HG03159 (cell line): ENCODE measurements around the gene MTFP1.
"Not testable (repeated sequence)": the region's sequence is repeated elsewhere in the genome, so short reads cannot be mapped to it uniquely, and the experiment has no call there.

Experiments used
- ATAC-seq: cut with Tn5 transposase; IDR thresholded peaks from one replicate; pipeline ENCODE4 v1.9.1; 2021; ENCODE audit warnings: mild to moderate bottlenecking, moderate library complexity; ENCODE audit not compliant: unreplicated experiment

The MTFP1 gene

GRCh38 chr22:30452861-30453260 lies 27.3 kb downstream of the MTFP1 start:
- ATAC-seq = no peak

- no peak for ATAC-seq
Measured at GRCh38 chr22:30453731-30454510, 28.4 kb downstream of the MTFP1 start.

GRCh38 chr22:30455075-30455840 lies 29.7 kb downstream of the MTFP1 start:
- no peak for ATAC-seq

GRCh38 chr22:30457981-30458380 lies 32.4 kb downstream of the MTFP1 start:
- ATAC-seq = no peak

- ATAC-seq = no peak
Measured at GRCh38 chr22:30459181-30460052, 33.8 kb downstream of the MTFP1 start.

- no peak for ATAC-seq
Measured at GRCh38 chr22:30460147-30460546, 34.6 kb downstream of the MTFP1 start.

- ATAC-seq = not testable (repeated sequence)
Measured at GRCh38 chr22:30460555-30460954, 35.0 kb downstream of the MTFP1 start.

GRCh38 chr22:30469165-30469564 lies 43.6 kb downstream of the MTFP1 start:
- ATAC-seq = no peak

- no peak for ATAC-seq
Measured at GRCh38 chr22:30470655-30471054, 45.1 kb downstream of the MTFP1 start.

- no peak for ATAC-seq
Measured at GRCh38 chr22:30471616-30472318, 46.2 kb downstream of the MTFP1 start, which contains the start of gene SEC14L3. SEC14L3 (minus strand) TSS chr22:30472017; CDS start chr22:30471958, 59 bp downstream.

- ATAC-seq = no peak
Measured at GRCh38 chr22:30472994-30473720, 47.6 kb downstream of the MTFP1 start.

- no peak for ATAC-seq
Measured at GRCh38 chr22:30474121-30474520, 48.6 kb downstream of the MTFP1 start.

GRCh38 chr22:30474683-30475424 lies 49.3 kb downstream of the MTFP1 start:
- ATAC-seq = no peak
